IPS-11a (cell line): ENCODE data around the gene ANKRD60.
A peak's percentile ranks its signal among the peaks of the same experiment; 100 is the strongest.

Experiments used
- H3K4me3 ChIP-seq: one replicate; pipeline ENCODE4 v1.5.1; 2013; ENCODE audit warnings: low read depth, low read length, control low read depth

Gene ANKRD60

GRCh38 chr20:58196402-58197184, 31.9 kb downstream of the ANKRD60 start:
- H3K4me3 ChIP-seq, result no peak overlapping the region

DNA sequence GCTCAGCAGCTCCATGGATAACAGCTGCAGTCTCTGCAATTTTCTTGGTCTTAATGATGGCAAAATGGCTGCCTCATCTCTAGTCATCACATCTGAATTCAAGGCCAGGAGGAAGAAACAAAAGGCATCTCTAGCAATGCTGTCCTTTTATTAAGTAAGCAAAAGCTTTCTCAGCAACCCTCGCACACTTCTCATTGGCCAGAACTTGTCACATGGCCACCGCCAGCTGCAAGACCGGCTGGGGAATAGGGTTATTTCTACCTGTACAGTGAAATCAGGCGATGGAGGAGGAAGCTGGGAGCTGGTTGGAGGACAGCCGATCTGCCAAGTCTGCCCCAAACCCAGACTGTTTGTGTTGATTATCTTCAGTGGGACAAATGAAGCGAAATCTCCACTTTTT, 33.4 kb downstream of the ANKRD60 start:
- H3K4me3 ChIP-seq, result no peak overlapping the region

GRCh38 chr20:58194175-58194791, 34.2 kb downstream of the ANKRD60 start:
- no peak overlapping the region for H3K4me3 ChIP-seq

DNA sequence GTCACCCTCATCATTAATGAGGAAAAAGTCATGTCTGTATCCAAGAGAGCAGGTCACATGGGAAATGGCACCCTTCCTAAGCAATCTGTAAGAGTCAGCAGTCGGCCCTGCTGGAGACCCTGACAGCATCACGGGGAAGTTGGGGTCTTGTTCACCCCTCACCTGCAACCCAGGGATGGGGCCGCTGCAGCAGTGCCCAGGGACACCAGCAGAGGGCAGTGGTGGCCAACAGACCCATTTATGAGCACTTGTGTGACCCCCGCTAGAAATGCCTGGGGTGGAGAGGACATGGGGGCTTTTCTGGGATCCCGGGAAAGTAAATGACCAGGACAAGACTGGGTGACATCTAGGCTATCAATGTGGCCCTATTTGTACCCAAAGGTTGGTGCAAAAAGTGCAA, 35.9 kb downstream of the ANKRD60 start:
- no peak overlapping the region for H3K4me3 ChIP-seq

DNA sequence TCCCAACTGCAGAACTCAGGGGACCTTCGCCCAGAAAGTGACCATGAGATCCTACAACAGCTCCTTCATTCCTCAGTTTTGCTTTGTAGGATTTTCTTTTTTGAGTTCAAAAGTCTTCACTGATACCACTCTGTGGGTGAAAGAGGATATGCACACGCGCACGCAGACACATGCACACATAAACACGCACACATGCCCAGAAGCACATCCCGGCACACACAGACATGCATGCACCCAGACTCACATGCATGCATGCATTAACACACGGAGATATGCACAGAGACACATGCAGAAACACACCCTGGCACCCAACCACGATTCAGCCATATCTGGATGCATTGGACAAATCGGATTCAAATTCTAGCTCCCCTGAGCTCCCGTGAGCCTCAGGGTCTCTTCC, 36.4 kb downstream of the ANKRD60 start:
- no peak overlapping the region for H3K4me3 ChIP-seq

DNA sequence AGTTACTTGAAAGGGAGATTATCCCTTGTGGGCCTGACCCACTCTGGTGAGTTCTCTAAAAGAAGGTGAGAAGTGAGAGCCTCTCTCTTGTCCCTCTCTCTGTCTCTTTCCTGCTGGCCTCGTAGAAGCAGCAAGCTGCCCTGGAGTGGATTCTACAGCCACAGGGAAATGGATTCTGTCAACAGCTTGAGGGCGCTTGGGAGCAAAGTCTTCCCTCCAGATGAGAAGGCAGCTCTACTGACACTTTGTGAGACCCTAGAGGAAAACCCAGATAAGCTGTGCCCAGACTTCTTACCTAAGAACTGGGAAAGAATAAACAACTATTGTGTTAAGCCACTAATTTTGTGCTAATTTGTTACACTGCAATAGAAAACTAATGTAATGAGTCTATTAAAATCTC, 39.9 kb downstream of the ANKRD60 start:
- H3K4me3 ChIP-seq, result no peak overlapping the region

GRCh38 chr20:58184984-58185383, 43.5 kb downstream of the ANKRD60 start:
- no peak overlapping the region for H3K4me3 ChIP-seq

GRCh38 chr20:58184063-58184462, 44.4 kb downstream of the ANKRD60 start:
- no peak overlapping the region for H3K4me3 ChIP-seq

GRCh38 chr20:58182521-58183140, 45.8 kb downstream of the ANKRD60 start:
- H3K4me3 ChIP-seq, result no peak overlapping the region

- peak overlapping the region; percentile 8 for H3K4me3 ChIP-seq
Measured at GRCh38 chr20:58179432-58180099, 48.9 kb downstream of the ANKRD60 start.

GRCh38 chr20:58179083-58179431, 49.4 kb downstream of the ANKRD60 start:
- no peak overlapping the region for H3K4me3 ChIP-seq

GRCh38 chr20:58177799-58178198, 50.7 kb downstream of the ANKRD60 start:
- H3K4me3 ChIP-seq, result no peak overlapping the region

GRCh38 chr20:58175836-58176235, 52.6 kb downstream of the ANKRD60 start:
- H3K4me3 ChIP-seq, result no peak overlapping the region

GRCh38 chr20:58175425-58175824, 53.0 kb downstream of the ANKRD60 start:
- H3K4me3 ChIP-seq, result no peak overlapping the region

- no peak overlapping the region for H3K4me3 ChIP-seq
Measured at GRCh38 chr20:58174708-58175280, 53.7 kb downstream of the ANKRD60 start.

DNA sequence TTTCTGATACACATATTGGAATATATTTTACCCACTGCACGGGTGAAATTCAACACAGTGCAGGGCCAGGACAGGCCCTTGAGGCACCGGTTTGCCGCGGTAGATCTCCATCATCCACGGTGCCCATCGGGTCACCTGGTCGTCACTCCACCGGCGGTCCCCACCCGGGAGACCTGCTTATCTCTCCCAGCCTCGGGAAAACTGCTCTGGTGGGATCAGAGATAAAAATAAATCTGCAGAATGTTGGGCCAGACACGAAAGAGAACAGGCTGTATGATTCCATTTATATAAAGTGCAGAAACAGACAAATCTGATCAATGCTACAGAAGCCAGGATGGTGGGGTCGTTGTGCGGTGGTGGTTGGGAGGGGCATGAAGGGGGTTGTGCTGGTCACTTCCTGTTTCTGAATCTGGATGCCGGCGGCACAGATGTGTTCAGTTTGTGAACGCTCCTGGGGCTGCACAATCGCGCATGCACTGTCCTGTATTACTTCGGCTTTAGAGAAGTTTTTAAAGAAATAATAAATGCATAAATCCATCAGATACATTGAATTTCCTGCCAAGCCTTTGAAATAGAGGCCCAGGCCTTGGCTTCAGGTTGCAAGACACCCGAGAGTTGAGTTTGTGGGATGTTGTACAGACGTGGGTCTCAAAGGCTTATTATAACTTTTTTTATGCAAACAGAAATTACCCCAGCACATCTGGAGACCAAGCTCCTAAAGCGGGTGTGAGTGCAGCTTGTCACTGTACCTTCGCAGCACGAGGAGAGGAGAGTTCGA, 54.3 kb downstream of the ANKRD60 start:
- no peak overlapping the region for H3K4me3 ChIP-seq

GRCh38 chr20:58173091-58173490, 55.4 kb downstream of the ANKRD60 start:
- H3K4me3 ChIP-seq, result no peak overlapping the region

DNA sequence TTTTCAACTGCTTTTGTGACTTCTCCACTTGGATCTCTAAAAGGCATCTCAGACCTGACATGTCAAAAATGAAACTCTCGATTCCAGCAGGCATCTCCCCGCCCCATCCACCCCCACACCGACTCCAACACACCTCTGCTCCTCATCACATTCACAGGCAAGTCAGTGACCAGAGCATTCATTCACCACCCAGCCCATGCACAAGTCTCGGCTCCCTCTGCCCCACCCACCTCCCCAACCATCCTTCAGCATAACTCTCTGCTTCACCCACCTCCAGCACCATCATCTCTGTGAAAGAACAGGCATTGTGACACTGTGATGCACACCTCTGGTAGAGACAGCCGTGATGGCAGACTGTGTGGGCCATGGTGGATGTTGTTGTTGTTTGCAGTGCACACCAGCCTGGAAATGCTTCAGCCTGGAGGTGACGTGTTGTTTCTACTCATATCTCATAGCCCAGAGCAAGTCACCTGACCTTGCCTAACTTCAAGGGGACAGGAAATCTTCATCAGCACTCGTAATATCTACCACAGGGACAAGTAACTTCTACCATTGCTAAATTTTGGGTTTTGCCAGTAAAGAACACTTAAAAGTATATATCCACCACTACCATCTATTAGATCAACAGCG, 56.5 kb downstream of the ANKRD60 start:
- H3K4me3 ChIP-seq, result no peak overlapping the region

DNA sequence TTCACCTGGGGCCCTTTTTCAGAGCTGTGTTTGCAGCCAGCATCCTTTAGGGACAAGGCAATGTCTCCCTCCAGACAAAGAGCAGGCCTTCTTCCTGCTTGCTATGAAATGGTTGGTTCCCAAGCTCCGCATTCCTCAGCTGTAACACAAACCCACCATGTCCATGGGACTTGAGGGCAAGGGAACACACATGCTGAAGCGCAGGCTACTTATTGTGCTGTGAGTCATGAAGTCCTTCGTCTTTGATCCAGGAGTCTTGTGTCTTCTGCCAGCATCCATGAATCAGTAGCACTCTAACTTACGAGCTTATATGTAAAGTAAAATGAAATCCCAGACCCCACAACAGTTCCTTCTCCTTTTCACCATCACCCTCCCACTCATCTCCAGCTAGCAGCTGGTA, 59.0 kb downstream of the ANKRD60 start:
- H3K4me3 ChIP-seq, result no peak overlapping the region

GRCh38 chr20:58168843-58169242, 59.6 kb downstream of the ANKRD60 start:
- H3K4me3 ChIP-seq, result no peak overlapping the region
